Left ventricle myocardium inferior (tissue), 1 donor: ENCODE measurements around the gene CMIP. TPM values are rescaled to one million over a fixed set of nuclear protein-coding genes. Genes with fewer than 3 reads are reported as not detected.

ENCODE experiments used
- DNase-seq: peaks from one replicate; pipeline ENCODE4 v3.0.0-alpha.2; 2020
- H3K27ac ChIP-seq: fragments of 200-600 bp; replicated peaks from 2 replicates; pipeline ENCODE4 v1.8.0; 2021
- H3K27me3 ChIP-seq: fragments of 200-600 bp; 2 replicates; pipeline ENCODE4 v1.8.0; 2021; ENCODE audit warnings: low read depth
- H3K36me3 ChIP-seq: fragments of 200-600 bp; 2 replicates; pipeline ENCODE4 v1.8.0; 2021
- H3K4me1 ChIP-seq: fragments of 200-600 bp; 2 replicates; pipeline ENCODE4 v1.8.0; 2021
- H3K4me3 ChIP-seq: fragments of 200-600 bp; 2 replicates; pipeline ENCODE4 v1.8.0; 2021; ENCODE audit warnings: mild to moderate bottlenecking, moderate library complexity
- H3K9me3 ChIP-seq: fragments of 200-600 bp; replicated peaks from 2 replicates; pipeline ENCODE4 v1.8.0; 2021
- intact Hi-C: fragments of 100-400 bp; cut with micrococcal nuclease; formaldehyde crosslinking; loops from one replicate; pipeline ENCODE4 v1.11.0; 2022
- total RNA-seq: library from RNA; stranded (reverse); fragmentation: NEBNext Ultra II Directional; extraction: Animal tissue kit (Norgen Biotek cat#: 25700); gene quantifications from one replicate; pipeline ENCODE4 v1.2.1, GENCODE V29; 2021
- TF ChIP-seq, protein P1 (sequence below): fragments of 200-600 bp; IDR thresholded peaks from 2 replicates; pipeline ENCODE4 v1.8.0; 2021; ENCODE audit warnings: antibody characterized with exemption, mild to moderate bottlenecking, borderline replicate concordance
- donor health status: DM: no; HTN: yes; CAD: no; lungs with severe emphysema.

Gene CMIP
- total RNA-seq, 1 donor from 2014 or later, result 11.2 TPM

DNA sequence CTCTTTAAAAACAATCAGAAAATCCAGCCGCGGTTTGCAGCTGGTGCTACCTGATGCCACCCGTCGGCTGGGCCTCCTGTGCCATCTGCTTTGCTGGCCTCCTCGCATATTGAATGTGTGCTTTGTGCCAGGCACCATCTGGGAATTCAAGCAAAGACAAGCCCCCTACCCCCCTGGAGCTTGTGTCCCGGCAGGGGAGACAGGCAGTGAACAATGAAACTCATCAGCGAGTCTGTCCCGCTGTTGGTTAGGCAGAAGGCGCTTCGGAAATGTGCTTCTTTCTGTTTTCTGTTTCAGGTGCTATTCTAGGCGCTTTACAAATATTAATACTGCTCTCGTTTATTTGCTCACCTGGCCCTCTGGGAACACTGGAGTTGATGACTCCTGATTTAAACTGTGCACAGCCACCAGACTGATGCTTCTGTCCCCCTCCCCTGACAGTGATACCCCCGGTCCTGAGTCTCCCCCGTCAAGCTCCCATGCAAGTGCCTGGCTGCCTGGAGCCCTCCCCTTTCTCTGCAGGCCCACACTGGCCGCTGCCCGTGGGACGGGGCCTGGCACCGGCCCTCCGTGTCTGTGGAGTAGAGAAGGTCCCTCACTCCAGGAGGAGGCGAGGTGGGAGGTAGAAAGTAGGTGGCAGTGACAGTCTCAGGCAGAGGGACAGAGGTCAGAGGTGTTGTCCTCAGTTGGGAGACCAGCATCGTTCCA is 208.3 kb downstream of the CMIP start:
- intact Hi-C loops, result no loop called here
- TF ChIP-seq, protein P1, sequence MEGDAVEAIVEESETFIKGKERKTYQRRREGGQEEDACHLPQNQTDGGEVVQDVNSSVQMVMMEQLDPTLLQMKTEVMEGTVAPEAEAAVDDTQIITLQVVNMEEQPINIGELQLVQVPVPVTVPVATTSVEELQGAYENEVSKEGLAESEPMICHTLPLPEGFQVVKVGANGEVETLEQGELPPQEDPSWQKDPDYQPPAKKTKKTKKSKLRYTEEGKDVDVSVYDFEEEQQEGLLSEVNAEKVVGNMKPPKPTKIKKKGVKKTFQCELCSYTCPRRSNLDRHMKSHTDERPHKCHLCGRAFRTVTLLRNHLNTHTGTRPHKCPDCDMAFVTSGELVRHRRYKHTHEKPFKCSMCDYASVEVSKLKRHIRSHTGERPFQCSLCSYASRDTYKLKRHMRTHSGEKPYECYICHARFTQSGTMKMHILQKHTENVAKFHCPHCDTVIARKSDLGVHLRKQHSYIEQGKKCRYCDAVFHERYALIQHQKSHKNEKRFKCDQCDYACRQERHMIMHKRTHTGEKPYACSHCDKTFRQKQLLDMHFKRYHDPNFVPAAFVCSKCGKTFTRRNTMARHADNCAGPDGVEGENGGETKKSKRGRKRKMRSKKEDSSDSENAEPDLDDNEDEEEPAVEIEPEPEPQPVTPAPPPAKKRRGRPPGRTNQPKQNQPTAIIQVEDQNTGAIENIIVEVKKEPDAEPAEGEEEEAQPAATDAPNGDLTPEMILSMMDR, result no peak
- H3K27me3 ChIP-seq, result peaks cover 8% of the 10 kb centered on the region
- H3K36me3 ChIP-seq, result peaks cover 24% of the 10 kb centered on the region
- H3K4me1 ChIP-seq, result peaks cover 22% of the 10 kb centered on the region
- H3K4me3 ChIP-seq, result no peak overlapping the region
- no peak overlapping the region for H3K27ac ChIP-seq
- no peaks in the 10 kb centered on the region for H3K9me3 ChIP-seq
- DNase-seq, result no peak

DNA sequence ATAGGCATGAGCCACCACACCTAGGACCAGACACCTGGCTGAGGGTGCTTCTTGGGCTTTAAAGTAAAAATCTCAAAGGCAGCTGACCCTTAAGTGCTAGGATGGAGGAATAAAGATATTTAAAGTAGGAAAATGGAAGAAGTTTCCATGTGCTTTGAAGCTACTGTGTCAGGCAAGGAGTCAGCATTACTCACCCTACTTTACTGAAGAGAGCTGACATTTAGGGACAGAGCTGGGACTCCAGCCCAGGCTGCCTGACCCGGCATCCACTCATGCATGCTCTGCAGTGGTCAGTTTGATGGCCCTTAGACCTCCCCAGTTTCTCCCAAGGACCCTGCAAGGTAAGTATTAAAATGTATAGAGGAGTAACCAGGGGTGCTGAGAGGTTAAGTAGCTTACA is 209.7 kb downstream of the CMIP start:
- DNase-seq, result no peak
- TF ChIP-seq, protein P1, result no peak
- Histone ChIP-seq H3K9me3 (no peaks in the 10 kb centered on the region), H3K27me3 (peaks cover 1% of the 10 kb centered on the region), H3K4me1 (peaks cover 22% of the 10 kb centered on the region), H3K27ac (no peak overlapping the region), H3K4me3 (no peak overlapping the region), H3K36me3 (peaks cover 33% of the 10 kb centered on the region)
- intact Hi-C loops, result no loop called here

DNA sequence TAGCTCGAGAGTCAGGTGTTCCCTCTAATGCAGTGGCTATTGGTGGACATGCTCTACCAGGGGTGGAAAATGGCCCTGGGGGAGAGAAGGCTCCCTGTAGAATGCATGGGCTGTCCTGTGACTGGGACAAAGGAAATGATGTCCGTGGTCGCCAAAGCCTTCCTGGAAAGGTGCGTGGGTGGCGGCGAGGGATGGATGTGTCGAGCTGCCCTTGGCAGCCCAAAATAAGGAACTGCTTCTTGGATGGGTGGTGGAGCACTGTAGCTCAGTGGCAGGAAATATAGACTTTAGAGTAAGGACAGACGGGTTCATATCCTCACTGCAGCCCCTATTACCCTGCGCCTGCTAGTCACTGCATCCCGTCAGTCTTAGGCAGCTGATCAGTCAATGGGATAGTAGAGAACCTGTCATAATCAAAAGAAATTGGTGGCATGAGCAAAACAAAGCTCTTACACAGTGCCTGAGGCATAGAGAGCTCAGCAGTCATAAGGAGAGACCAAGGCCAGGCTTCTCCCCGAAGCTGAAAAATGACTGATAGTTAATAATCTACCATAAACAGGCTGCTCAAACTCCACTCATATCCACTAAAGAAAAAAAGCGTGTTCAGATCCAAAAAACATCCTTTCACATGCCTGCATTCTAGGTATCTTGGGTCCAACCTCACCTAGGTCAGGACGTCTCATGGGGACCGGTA is 211.0 kb downstream of the CMIP start:
- intact Hi-C loops, result no loop called here
- H3K27ac ChIP-seq, result no peak overlapping the region

DNA sequence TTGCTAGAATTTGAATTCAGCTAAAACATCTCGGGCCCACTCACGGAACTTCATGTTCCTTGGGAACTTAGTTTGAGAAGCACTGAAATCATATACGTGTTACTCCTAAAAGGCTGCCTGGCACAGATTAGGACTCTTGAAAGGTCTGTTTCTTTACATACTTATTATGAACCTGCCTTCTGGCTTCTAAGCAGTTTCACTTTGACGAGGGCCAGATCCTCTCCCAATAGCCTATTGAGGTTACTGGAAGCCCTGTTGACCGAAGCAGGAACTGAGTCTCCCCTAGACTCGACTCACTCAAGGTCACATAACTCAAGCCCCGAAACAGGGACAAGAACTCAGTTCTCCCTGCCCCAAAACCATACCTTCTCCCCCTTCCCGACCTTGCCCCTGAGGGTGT is 212.6 kb downstream of the CMIP start:
- Histone ChIP-seq H3K27me3 (no peaks in the 10 kb centered on the region), H3K36me3 (peaks cover 41% of the 10 kb centered on the region), H3K4me3 (no peak overlapping the region), H3K9me3 (no peaks in the 10 kb centered on the region), H3K4me1 (peaks cover 13% of the 10 kb centered on the region), H3K27ac (no peak overlapping the region)
- TF ChIP-seq, protein P1, result no peak
- DNase-seq, result no peak
- intact Hi-C loops, result no loop called here

More for the DNA sequence above, 211.0 kb downstream of the CMIP start:
- Histone ChIP-seq H3K4me1 (peaks cover 22% of the 10 kb centered on the region), H3K9me3 (no peaks in the 10 kb centered on the region), H3K27me3 (no peaks in the 10 kb centered on the region), H3K4me3 (no peak overlapping the region), H3K36me3 (peaks cover 33% of the 10 kb centered on the region)
- TF ChIP-seq, protein P1, result no peak
- no peak for DNase-seq

DNA sequence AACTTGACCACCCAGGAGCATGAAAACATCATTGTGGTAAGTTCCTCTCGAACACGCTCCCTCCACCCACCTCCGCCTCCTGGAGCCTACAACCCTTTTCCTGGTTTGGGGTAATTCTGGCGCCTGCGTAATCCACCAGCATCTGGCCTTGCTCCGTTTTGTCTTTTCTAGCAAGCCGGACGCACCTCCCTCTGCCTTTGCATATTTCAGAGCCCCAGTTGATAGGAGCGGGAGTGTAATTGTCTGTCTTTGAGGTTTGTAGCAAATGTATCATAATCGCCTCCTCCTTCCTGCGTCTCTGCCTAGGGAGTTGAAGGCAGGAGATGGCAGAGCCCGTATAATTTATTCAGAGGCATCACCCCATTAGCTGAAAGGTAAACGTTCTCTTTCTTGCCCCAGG is 213.2 kb downstream of the CMIP start:
- H3K4me3 ChIP-seq, result no peak overlapping the region
- H3K9me3 ChIP-seq, result no peaks in the 10 kb centered on the region
- peaks cover 8% of the 10 kb centered on the region for H3K4me1 ChIP-seq
- intact Hi-C loops, result no loop called here
- no peak for DNase-seq
- peaks cover 39% of the 10 kb centered on the region for H3K36me3 ChIP-seq
- TF ChIP-seq, protein P1, result no peak
- no peaks in the 10 kb centered on the region for H3K27me3 ChIP-seq
- H3K27ac ChIP-seq, result no peak overlapping the region
